HG03521 (cell line): ENCODE measurements around the gene BAZ1B.

Experiments
- ATAC-seq: cut with Tn5 transposase; IDR thresholded peaks from one replicate; pipeline ENCODE4 v1.9.1; 2021; ENCODE audit warnings: mild to moderate bottlenecking, moderate library complexity; ENCODE audit not compliant: unreplicated experiment

The BAZ1B gene

GRCh38 chr7:73449422-73449821 is 72.7 kb downstream of the BAZ1B start:
- ATAC-seq, result no peak

- no peak for ATAC-seq
Observed at GRCh38 chr7:73448609-73449008, 73.5 kb downstream of the BAZ1B start.

- ATAC-seq, result no peak
Observed at GRCh38 chr7:73447121-73447733, 74.9 kb downstream of the BAZ1B start.

GRCh38 chr7:73446682-73447081 is 75.4 kb downstream of the BAZ1B start:
- no peak for ATAC-seq

GRCh38 chr7:73443548-73444255 is 78.4 kb downstream of the BAZ1B start:
- ATAC-seq, result no peak

GRCh38 chr7:73442903-73443500 is 79.1 kb downstream of the BAZ1B start:
- ATAC-seq, result no peak

GRCh38 chr7:73442222-73442902 is 79.7 kb downstream of the BAZ1B start:
- ATAC-seq, result no peak

GRCh38 chr7:73439410-73439704 is 82.7 kb downstream of the BAZ1B start:
- ATAC-seq, result no peak

- ATAC-seq, result no peak
Observed at GRCh38 chr7:73438547-73439409, 83.3 kb downstream of the BAZ1B start.

- no peak for ATAC-seq
Observed at GRCh38 chr7:73437621-73438416, 84.3 kb downstream of the BAZ1B start.

GRCh38 chr7:73437091-73437490 is 85.0 kb downstream of the BAZ1B start:
- ATAC-seq, result no peak

- no peak for ATAC-seq
Observed at GRCh38 chr7:73436031-73436929, 85.8 kb downstream of the BAZ1B start.

- no peak for ATAC-seq
Observed at GRCh38 chr7:73435471-73436009, 86.6 kb downstream of the BAZ1B start.

- no peak for ATAC-seq
Observed at GRCh38 chr7:73434701-73435069, 87.4 kb downstream of the BAZ1B start.

GRCh38 chr7:73433924-73434700 is 88.0 kb downstream of the BAZ1B start:
- no peak for ATAC-seq

GRCh38 chr7:73432676-73433075 is 89.4 kb downstream of the BAZ1B start:
- ATAC-seq, result no peak

- ATAC-seq, result no peak
Observed at GRCh38 chr7:73431041-73431835, 90.9 kb downstream of the BAZ1B start.
